Suppressor macrophage treated with lipopolysaccharide for 1 hour (primary cell): ENCODE results near the gene GPR62.

Source experiments
- DNase-seq, 3 donors: peaks; one replicate each; pipeline ENCODE4 v3.0.0-alpha.2; 2020 to 2022

GPR62 gene

GRCh38 chr3:51997172-51997571 lies 42.0 kb downstream of the GPR62 start:
- no peak for DNase-seq

- no peak for DNase-seq
Observed at GRCh38 chr3:51997935-51998596, 42.9 kb downstream of the GPR62 start.

GRCh38 chr3:51998774-51999173 lies 43.6 kb downstream of the GPR62 start:
- DNase-seq, result no peak

GRCh38 chr3:51999846-52000245 lies 44.7 kb downstream of the GPR62 start:
- DNase-seq, result no peak

- peak; percentile 60 to 77 (median 66) for DNase-seq
Observed at GRCh38 chr3:52001443-52001974, 46.3 kb downstream of the GPR62 start.

GRCh38 chr3:52002748-52003147 lies 47.6 kb downstream of the GPR62 start:
- no peak for DNase-seq

- peak in 1 of 3 donors; percentile 28 for DNase-seq
Observed at GRCh38 chr3:52004163-52004787, 49.1 kb downstream of the GPR62 start.

DNA sequence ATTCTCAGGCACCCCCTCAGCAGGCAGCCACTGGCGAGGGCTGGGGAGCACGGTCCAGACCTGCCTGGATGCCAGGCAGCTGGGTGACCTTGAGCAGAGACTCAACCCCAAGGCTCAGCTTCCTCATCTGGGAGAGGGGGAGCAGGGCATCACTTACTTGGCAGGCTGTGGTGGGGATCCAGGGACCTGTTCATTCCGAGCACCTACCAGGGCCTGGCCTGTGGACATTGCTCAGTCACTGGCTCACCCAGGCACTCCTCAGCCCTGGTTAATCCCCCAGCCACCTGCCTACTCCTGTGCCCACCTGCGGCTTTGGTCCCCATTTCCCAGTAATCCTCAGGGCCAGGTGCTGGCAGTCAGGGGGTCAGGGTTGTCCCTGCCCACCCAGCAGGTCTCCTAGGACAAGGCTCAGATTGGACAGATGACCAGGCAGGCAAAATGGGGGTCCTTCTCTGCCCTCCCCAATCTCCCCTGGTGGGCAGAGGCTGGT lies 49.8 kb downstream of the GPR62 start:
- no peak for DNase-seq

- DNase-seq, result peak in 1 of 3 donors; percentile 42
Observed at GRCh38 chr3:52005571-52005986, 50.4 kb downstream of the GPR62 start.

GRCh38 chr3:52006017-52006819 lies 51.0 kb downstream of the GPR62 start:
- peak in 2 of 3 donors; percentile 33 to 36 for DNase-seq

DNA sequence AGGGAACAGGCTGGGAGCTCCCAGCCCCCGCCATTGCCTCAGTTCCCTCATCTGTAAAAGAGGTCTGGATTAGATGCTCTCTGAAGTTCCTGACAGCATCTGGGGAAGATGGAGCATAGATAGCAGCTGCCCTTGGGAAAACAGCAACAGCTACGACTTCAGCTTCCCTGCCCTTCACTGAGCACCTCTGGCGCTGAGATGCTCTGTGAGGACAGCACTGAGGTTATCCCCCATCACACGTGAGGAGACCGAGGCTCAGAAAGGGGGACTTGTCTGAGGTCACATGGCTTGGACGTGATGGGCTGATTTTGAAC lies 51.6 kb downstream of the GPR62 start:
- DNase-seq, result no peak
